GM12891 (cell line): ENCODE measurements around the gene LRRC15.

Experiments used
- POLR2A ChIP-seq: IDR thresholded peaks from 2 replicates; pipeline ENCODE4 v1.6.1; 2011; ENCODE audit warnings: low read depth, low read length, control low read depth
- POLR2AphosphoS5 ChIP-seq: IDR thresholded peaks from 2 replicates; pipeline ENCODE4 v1.6.1; 2011; ENCODE audit warnings: low read depth, low read length, control low read depth
- TAF1 ChIP-seq: IDR thresholded peaks from 2 replicates; pipeline ENCODE4 v1.6.1; 2011; ENCODE audit warnings: low read depth, low read length, control low read depth

DNA sequence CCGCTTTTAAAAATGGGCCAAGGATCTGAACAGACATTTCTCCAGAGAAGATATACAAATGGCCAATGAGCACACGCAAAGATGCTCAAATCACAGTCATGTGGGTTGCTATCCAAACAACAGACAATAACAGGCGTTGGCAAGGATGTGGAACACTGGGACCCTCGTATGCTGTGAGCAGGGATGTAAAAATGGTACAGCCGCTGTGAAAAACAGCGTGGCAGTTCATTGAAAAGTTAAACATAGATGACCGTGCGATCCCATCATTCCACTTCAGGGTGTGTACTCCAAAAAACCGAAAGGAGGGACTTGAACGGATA, 6.7 kb upstream of the LRRC15 start:
- TF ChIP-seq POLR2AphosphoS5 (no peak), POLR2A (no peak), TAF1 (no peak)
